WTC11 (cell line): ENCODE measurements around the gene STIM2. TPM values are rescaled to one million over a fixed set of nuclear protein-coding genes. Genes with fewer than 3 reads are reported as not detected.

Experiments
- ATAC-seq: fragments of 200-7000 bp; cut with Tn5 transposase; 2 replicates; pipeline ENCODE4 v1.10.0; 2021; ENCODE audit warnings: mild to moderate bottlenecking, moderate library complexity
- CTCF ChIA-PET: fragments of 300-600 bp; sonication (Branson Sonifier 250); formaldehyde crosslinking; loops from one replicate; lab custom pipeline; 2021; ENCODE audit warnings: antibody characterized with exemption; lab: Charles Lee
- POLR2A ChIA-PET: fragments of 350-600 bp; sonication (Branson Sonifier 250); formaldehyde crosslinking; loops from one replicate; lab custom pipeline; 2021; ENCODE audit warnings: antibody characterized with exemption; lab: Charles Lee
- DNase-seq: peaks from one replicate; pipeline ENCODE4 v3.0.0; 2021; ENCODE audit warnings: low spot score
- H3K27ac Mint-ChIP-seq: 2 replicates; pipeline ENCODE4 v1.8.0; 2021; ENCODE audit warnings: mixed read lengths
- H3K27me3 Mint-ChIP-seq: 2 replicates; pipeline ENCODE4 v1.8.0; 2021; ENCODE audit warnings: low read depth, mild to moderate bottlenecking, moderate library complexity, mixed read lengths
- H3K36me3 Mint-ChIP-seq: 2 replicates; pipeline ENCODE4 v1.8.0; 2021; ENCODE audit warnings: mixed read lengths
- H3K4me1 Mint-ChIP-seq: 2 replicates; pipeline ENCODE4 v1.8.0; 2022; ENCODE audit warnings: mixed read lengths
- H3K4me3 Mint-ChIP-seq: 2 replicates; pipeline ENCODE4 v1.8.0; 2021; ENCODE audit warnings: mild to moderate bottlenecking, moderate library complexity, mixed read lengths
- H3K9me3 Mint-ChIP-seq: 2 replicates; pipeline ENCODE4 v1.8.0; 2021; ENCODE audit warnings: mixed read lengths
- ATF1 ChIP-seq: sonication (generic); formaldehyde crosslinking; IDR thresholded peaks from 2 replicates; pipeline ENCODE4 v1.8.1; 2023; ENCODE audit warnings: mild to moderate bottlenecking, moderate library complexity, missing genetic modification reagents
- ELF4 ChIP-seq: sonication (generic); formaldehyde crosslinking; IDR thresholded peaks from 2 replicates; pipeline ENCODE4 v1.8.1; 2022; ENCODE audit warnings: low read depth, mild to moderate bottlenecking, moderate library complexity, missing genetic modification reagents
- EMX1 ChIP-seq: fragments of 250-450 bp; sonication (Bioruptor Pico); IDR thresholded peaks from 2 replicates; pipeline ENCODE4 v1.8.0; 2021; ENCODE audit warnings: mild to moderate bottlenecking
- ETV6 ChIP-seq: sonication (generic); formaldehyde crosslinking; IDR thresholded peaks from 2 replicates; pipeline ENCODE4 v1.8.1; 2022; ENCODE audit warnings: mild to moderate bottlenecking, missing genetic modification reagents
- GABPB1 ChIP-seq: sonication (generic); formaldehyde crosslinking; IDR thresholded peaks from 2 replicates; pipeline ENCODE4 v1.8.1; 2023; ENCODE audit warnings: mild to moderate bottlenecking, missing genetic modification reagents
- GRHL2 ChIP-seq: fragments of 250-450 bp; sonication (Bioruptor Pico); IDR thresholded peaks from 2 replicates; pipeline ENCODE4 v1.8.0; 2022; ENCODE audit warnings: mild to moderate bottlenecking, moderate library complexity; ENCODE audit not compliant: insufficient replicate concordance, severe bottlenecking
- HMGA2 ChIP-seq: fragments of 250-450 bp; sonication (Bioruptor Pico); IDR thresholded peaks from 2 replicates; pipeline ENCODE4 v1.4.0; 2021; ENCODE audit warnings: mild to moderate bottlenecking, moderate library complexity
- IRF2 ChIP-seq: sonication (generic); formaldehyde crosslinking; IDR thresholded peaks from 2 replicates; pipeline ENCODE4 v1.8.0; 2022; ENCODE audit warnings: low read depth, missing genetic modification reagents, borderline replicate concordance
- MYBL2 ChIP-seq: sonication (generic); formaldehyde crosslinking; IDR thresholded peaks from 2 replicates; pipeline ENCODE4 v1.8.1; 2023; ENCODE audit warnings: mild to moderate bottlenecking, moderate library complexity, missing genetic modification reagents
- NR3C1 ChIP-seq: sonication (generic); formaldehyde crosslinking; conservative IDR thresholded peaks from 2 replicates; pipeline ENCODE4 v1.8.1; 2023; ENCODE audit warnings: low read depth, mild to moderate bottlenecking, missing genetic modification reagents
- RELA ChIP-seq: sonication (generic); formaldehyde crosslinking; IDR thresholded peaks from 2 replicates; pipeline ENCODE4 v1.8.1; 2022; ENCODE audit warnings: missing genetic modification reagents, mild to moderate bottlenecking, borderline replicate concordance
- SMAD4 ChIP-seq: sonication (generic); formaldehyde crosslinking; IDR thresholded peaks from 2 replicates; pipeline ENCODE4 v1.8.0; 2022; ENCODE audit warnings: mild to moderate bottlenecking, missing genetic modification reagents
- SP1 ChIP-seq: sonication (generic); formaldehyde crosslinking; conservative IDR thresholded peaks from 2 replicates; pipeline ENCODE4 v1.8.1; 2022; ENCODE audit warnings: missing genetic modification reagents
- TEAD4 ChIP-seq: sonication (generic); formaldehyde crosslinking; IDR thresholded peaks from 2 replicates; pipeline ENCODE4 v1.8.0; 2022; ENCODE audit warnings: mild to moderate bottlenecking, missing genetic modification reagents
- ZNF416 ChIP-seq: fragments of 250-450 bp; sonication (Bioruptor Pico); IDR thresholded peaks from 2 replicates; pipeline ENCODE4 v1.9.0; 2021; ENCODE audit warnings: mild to moderate bottlenecking, inconsistent platforms
- total RNA-seq: library from RNA; stranded (reverse); gene quantifications from 3 replicates; pipeline ENCODE4 v1.2.3, GENCODE V29; 2021
- TF ChIP-seq, protein P1 (sequence below): sonication (generic); formaldehyde crosslinking; IDR thresholded peaks from 2 replicates; pipeline ENCODE4 v1.8.1; 2022; ENCODE audit warnings: mild to moderate bottlenecking, missing genetic modification reagents, moderate library complexity, borderline replicate concordance
- TF ChIP-seq, protein P2 (sequence below): fragments of 200-600 bp; IDR thresholded peaks from 2 replicates; pipeline ENCODE4 v1.8.0; 2022; ENCODE audit warnings: antibody characterized with exemption
- TF ChIP-seq, protein P3 (sequence below): sonication (generic); formaldehyde crosslinking; IDR thresholded peaks from 2 replicates; pipeline ENCODE4 v1.8.0; 2022; ENCODE audit warnings: mild to moderate bottlenecking, missing genetic modification reagents
- TF ChIP-seq, protein P4 (sequence below): sonication (generic); formaldehyde crosslinking; IDR thresholded peaks from 2 replicates; pipeline ENCODE4 v1.8.0; 2022; ENCODE audit warnings: mild to moderate bottlenecking, missing genetic modification reagents
- TF ChIP-seq, protein P5 (sequence below): sonication (generic); formaldehyde crosslinking; IDR thresholded peaks from 2 replicates; pipeline ENCODE4 v1.8.1; 2022; ENCODE audit warnings: low read depth, missing genetic modification reagents, borderline replicate concordance
- TF ChIP-seq, protein P6 (sequence below): sonication (generic); formaldehyde crosslinking; IDR thresholded peaks from 2 replicates; pipeline ENCODE4 v1.8.0; 2022; ENCODE audit warnings: mild to moderate bottlenecking, missing genetic modification reagents
- TF ChIP-seq, protein P7 (sequence below): sonication (generic); formaldehyde crosslinking; IDR thresholded peaks from 2 replicates; pipeline ENCODE4 v1.8.1; 2022; ENCODE audit warnings: mild to moderate bottlenecking, moderate library complexity, missing genetic modification reagents

STIM2 gene
- total RNA-seq, 1 experiment from 2014 or later: 22.4 TPM

DNA sequence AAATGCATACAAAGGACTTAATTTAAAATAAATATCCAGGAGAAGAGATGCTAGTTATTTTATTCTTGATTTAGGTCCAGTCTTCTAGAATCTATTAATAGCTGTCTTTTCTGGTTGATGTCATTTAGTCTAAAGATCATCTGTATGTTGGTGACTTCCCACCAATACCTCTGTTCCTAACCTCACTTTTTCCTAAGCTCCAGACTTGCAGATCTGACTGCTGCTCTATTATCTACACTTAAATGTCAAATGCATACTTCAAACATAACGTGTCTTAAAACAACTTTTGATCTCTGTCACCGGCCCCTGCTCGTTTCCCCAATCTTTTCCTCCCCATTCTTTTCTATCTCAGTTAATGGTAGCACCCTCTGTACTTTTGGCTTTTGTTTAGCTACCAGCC is 133.3 kb downstream of the STIM2 start (continued):
- TF ChIP-seq, protein P1, sequence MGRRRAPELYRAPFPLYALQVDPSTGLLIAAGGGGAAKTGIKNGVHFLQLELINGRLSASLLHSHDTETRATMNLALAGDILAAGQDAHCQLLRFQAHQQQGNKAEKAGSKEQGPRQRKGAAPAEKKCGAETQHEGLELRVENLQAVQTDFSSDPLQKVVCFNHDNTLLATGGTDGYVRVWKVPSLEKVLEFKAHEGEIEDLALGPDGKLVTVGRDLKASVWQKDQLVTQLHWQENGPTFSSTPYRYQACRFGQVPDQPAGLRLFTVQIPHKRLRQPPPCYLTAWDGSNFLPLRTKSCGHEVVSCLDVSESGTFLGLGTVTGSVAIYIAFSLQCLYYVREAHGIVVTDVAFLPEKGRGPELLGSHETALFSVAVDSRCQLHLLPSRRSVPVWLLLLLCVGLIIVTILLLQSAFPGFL (CRISPR knock-in tag): no peak
- TF ChIP-seq ELF4 (CRISPR knock-in tag): no peak

DNA sequence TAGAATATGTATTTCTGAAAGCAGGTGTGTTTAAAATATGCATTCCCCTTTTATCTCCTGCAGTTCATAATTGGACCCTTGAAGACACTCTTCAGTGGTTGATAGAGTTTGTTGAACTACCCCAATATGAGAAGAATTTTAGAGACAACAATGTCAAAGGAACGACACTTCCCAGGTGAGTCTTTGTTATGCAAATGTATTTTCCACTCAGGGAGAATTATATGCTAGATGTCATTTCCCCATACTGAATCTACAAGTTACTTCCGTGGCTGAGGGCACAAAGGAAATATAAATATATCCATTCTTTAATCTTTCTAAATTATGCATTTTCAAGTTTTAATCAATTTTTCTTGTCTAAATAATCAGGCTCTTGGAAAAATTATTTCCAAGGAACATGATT is 134.7 kb downstream of the STIM2 start:
- no peak overlapping the region for H3K4me3 Mint-ChIP-seq
- CTCF ChIA-PET: no interaction called here
- TF ChIP-seq NR3C1 (CRISPR knock-in tag) (no peak), EMX1 (CRISPR knock-in tag) (no peak), SMAD4 (no peak), SP1 (CRISPR knock-in tag) (no peak), ZNF416 (CRISPR knock-in tag) (no peak), ATF1 (CRISPR knock-in tag) (no peak), TEAD4 (CRISPR knock-in tag) (no peak), IRF2 (no peak), RELA (no peak), MYBL2 (CRISPR knock-in tag) (no peak), HMGA2 (CRISPR knock-in tag) (no peak), GABPB1 (CRISPR knock-in tag) (no peak)
- TF ChIP-seq, protein P2, sequence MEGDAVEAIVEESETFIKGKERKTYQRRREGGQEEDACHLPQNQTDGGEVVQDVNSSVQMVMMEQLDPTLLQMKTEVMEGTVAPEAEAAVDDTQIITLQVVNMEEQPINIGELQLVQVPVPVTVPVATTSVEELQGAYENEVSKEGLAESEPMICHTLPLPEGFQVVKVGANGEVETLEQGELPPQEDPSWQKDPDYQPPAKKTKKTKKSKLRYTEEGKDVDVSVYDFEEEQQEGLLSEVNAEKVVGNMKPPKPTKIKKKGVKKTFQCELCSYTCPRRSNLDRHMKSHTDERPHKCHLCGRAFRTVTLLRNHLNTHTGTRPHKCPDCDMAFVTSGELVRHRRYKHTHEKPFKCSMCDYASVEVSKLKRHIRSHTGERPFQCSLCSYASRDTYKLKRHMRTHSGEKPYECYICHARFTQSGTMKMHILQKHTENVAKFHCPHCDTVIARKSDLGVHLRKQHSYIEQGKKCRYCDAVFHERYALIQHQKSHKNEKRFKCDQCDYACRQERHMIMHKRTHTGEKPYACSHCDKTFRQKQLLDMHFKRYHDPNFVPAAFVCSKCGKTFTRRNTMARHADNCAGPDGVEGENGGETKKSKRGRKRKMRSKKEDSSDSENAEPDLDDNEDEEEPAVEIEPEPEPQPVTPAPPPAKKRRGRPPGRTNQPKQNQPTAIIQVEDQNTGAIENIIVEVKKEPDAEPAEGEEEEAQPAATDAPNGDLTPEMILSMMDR: no peak
- TF ChIP-seq, protein P3, sequence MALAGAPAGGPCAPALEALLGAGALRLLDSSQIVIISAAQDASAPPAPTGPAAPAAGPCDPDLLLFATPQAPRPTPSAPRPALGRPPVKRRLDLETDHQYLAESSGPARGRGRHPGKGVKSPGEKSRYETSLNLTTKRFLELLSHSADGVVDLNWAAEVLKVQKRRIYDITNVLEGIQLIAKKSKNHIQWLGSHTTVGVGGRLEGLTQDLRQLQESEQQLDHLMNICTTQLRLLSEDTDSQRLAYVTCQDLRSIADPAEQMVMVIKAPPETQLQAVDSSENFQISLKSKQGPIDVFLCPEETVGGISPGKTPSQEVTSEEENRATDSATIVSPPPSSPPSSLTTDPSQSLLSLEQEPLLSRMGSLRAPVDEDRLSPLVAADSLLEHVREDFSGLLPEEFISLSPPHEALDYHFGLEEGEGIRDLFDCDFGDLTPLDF (CRISPR knock-in tag): no peak
- TF ChIP-seq, protein P4, sequence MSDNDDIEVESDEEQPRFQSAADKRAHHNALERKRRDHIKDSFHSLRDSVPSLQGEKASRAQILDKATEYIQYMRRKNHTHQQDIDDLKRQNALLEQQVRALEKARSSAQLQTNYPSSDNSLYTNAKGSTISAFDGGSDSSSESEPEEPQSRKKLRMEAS (CRISPR knock-in tag): no peak
- TF ChIP-seq, protein P5, sequence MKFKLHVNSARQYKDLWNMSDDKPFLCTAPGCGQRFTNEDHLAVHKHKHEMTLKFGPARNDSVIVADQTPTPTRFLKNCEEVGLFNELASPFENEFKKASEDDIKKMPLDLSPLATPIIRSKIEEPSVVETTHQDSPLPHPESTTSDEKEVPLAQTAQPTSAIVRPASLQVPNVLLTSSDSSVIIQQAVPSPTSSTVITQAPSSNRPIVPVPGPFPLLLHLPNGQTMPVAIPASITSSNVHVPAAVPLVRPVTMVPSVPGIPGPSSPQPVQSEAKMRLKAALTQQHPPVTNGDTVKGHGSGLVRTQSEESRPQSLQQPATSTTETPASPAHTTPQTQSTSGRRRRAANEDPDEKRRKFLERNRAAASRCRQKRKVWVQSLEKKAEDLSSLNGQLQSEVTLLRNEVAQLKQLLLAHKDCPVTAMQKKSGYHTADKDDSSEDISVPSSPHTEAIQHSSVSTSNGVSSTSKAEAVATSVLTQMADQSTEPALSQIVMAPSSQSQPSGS (CRISPR knock-in tag): no peak
- TF ChIP-seq, all 79 proteins: peak for 0
- no peaks in the 10 kb centered on the region for H3K27me3 Mint-ChIP-seq
- ATAC-seq (no peak), DNase-seq (no peak)
- H3K4me1 Mint-ChIP-seq: no peaks in the 10 kb centered on the region
- H3K27ac Mint-ChIP-seq: no peak overlapping the region
- POLR2A ChIA-PET: interaction anchor here (0.6 kb wide), 1 partner anchor 588 kb away, joined by 5 read pairs; no protein-coding TSS in a partner anchor
- H3K36me3 Mint-ChIP-seq: no peaks in the 10 kb centered on the region; the same call in 1 of the 2 replicates
- H3K9me3 Mint-ChIP-seq: peaks cover 10% of the 10 kb centered on the region

DNA sequence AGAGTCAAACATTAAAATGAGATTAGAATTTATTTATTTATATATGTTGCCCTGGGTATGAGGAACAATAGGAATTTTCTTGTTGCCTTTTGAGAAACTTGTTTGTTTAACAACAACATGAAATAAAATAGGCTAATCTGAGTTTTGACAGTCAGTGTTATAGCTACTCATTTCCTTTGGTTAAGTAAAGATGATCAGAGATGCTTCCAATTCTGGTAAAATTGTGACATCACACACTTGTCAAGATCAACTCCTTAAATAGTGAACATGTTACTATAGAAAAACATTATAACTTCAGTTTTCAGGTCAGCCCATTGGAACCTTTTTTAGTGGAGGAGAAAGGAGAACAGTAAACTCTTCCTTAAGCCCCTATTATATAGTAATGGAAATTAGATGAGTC is 136.1 kb downstream of the STIM2 start:
- POLR2A ChIA-PET: no interaction called here
- no peaks in the 10 kb centered on the region for H3K36me3 Mint-ChIP-seq
- no peak for ATAC-seq
- TF ChIP-seq, protein P6, sequence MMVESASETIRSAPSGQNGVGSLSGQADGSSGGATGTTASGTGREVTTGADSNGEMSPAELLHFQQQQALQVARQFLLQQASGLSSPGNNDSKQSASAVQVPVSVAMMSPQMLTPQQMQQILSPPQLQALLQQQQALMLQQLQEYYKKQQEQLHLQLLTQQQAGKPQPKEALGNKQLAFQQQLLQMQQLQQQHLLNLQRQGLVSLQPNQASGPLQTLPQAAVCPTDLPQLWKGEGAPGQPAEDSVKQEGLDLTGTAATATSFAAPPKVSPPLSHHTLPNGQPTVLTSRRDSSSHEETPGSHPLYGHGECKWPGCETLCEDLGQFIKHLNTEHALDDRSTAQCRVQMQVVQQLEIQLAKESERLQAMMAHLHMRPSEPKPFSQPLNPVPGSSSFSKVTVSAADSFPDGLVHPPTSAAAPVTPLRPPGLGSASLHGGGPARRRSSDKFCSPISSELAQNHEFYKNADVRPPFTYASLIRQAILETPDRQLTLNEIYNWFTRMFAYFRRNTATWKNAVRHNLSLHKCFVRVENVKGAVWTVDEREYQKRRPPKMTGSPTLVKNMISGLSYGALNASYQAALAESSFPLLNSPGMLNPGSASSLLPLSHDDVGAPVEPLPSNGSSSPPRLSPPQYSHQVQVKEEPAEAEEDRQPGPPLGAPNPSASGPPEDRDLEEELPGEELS: no peak
- TF ChIP-seq ETV6 (CRISPR knock-in tag) (no peak), GRHL2 (no peak), HMGA2 (CRISPR knock-in tag) (no peak)
- TF ChIP-seq, protein P4 (CRISPR knock-in tag): no peak
- TF ChIP-seq, protein P7, sequence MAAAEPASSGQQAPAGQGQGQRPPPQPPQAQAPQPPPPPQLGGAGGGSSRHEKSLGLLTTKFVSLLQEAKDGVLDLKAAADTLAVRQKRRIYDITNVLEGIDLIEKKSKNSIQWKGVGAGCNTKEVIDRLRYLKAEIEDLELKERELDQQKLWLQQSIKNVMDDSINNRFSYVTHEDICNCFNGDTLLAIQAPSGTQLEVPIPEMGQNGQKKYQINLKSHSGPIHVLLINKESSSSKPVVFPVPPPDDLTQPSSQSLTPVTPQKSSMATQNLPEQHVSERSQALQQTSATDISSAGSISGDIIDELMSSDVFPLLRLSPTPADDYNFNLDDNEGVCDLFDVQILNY (CRISPR knock-in tag): no peak

More for the DNA sequence above, 136.1 kb downstream of the STIM2 start:
- Mint-ChIP-seq H3K27ac (no peak overlapping the region), H3K27me3 (no peaks in the 10 kb centered on the region), H3K4me1 (peaks cover 4% of the 10 kb centered on the region), H3K4me3 (no peak overlapping the region), H3K9me3 (no peaks in the 10 kb centered on the region)
- CTCF ChIA-PET: no interaction called here
- no peak for DNase-seq
